GM10248 (cell line): ENCODE data around the gene CA5A.
"Not testable (repeated sequence)": the region's sequence is repeated elsewhere in the genome, so short reads cannot be mapped to it uniquely, and the experiment has no call there.

Experiments used
- CTCF ChIA-PET: fragments of 300-600 bp; sonication (Branson Sonifier 250); formaldehyde crosslinking; extraction: SDS; loops from one replicate; lab custom pipeline; 2021; ENCODE audit warnings: antibody characterized with exemption; lab: Yijun Ruan, JAX
- POLR2A ChIA-PET: fragments of 350-650 bp; sonication (Branson Sonifier 250); formaldehyde crosslinking; extraction: SDS; loops from one replicate; lab custom pipeline; 2020; ENCODE audit warnings: antibody characterized with exemption; lab: Yijun Ruan, JAX
- DNase-seq: peaks from one replicate; pipeline ENCODE4 v3.0.0; 2012; ENCODE audit errors: extremely low spot score
- TF ChIP-seq, protein P1 (sequence below): IDR thresholded peaks from 2 replicates; pipeline ENCODE4 v1.5.1; 2012; ENCODE audit warnings: mild to moderate bottlenecking, low read depth; ENCODE audit errors: extremely low read depth, missing control alignments, control extremely low read depth

CA5A gene

GRCh38 chr16:87895641-87896141 lies 40.6 kb downstream of the CA5A start:
- DNase-seq = peak; percentile 70
- CTCF ChIA-PET = interaction anchor here (0.6 to 2.9 kb wide), 11 partner anchors 9 to 192 kb away, joined by 3 to 11 read pairs (median 3); no protein-coding TSS in a partner anchor
- POLR2A ChIA-PET = interaction anchor here (0.6 to 1.2 kb wide), 3 partner anchors 21 to 887 kb away, joined by 3 to 4 read pairs (median 4); partner anchors contain the start of gene SLC7A5

GRCh38 chr16:87894005-87894404 lies 42.3 kb downstream of the CA5A start:
- POLR2A ChIA-PET, DNase-seq: not testable (repeated sequence)
- CTCF ChIA-PET = interaction anchor here (1.1 to 2.9 kb wide), 2 partner anchors 18 to 115 kb away, joined by 3 to 11 read pairs; no protein-coding TSS in a partner anchor

More at GRCh38 chr16:87895641-87896141, 40.6 kb downstream of the CA5A start:
- TF ChIP-seq, protein P1, sequence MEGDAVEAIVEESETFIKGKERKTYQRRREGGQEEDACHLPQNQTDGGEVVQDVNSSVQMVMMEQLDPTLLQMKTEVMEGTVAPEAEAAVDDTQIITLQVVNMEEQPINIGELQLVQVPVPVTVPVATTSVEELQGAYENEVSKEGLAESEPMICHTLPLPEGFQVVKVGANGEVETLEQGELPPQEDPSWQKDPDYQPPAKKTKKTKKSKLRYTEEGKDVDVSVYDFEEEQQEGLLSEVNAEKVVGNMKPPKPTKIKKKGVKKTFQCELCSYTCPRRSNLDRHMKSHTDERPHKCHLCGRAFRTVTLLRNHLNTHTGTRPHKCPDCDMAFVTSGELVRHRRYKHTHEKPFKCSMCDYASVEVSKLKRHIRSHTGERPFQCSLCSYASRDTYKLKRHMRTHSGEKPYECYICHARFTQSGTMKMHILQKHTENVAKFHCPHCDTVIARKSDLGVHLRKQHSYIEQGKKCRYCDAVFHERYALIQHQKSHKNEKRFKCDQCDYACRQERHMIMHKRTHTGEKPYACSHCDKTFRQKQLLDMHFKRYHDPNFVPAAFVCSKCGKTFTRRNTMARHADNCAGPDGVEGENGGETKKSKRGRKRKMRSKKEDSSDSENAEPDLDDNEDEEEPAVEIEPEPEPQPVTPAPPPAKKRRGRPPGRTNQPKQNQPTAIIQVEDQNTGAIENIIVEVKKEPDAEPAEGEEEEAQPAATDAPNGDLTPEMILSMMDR = no peak

DNA sequence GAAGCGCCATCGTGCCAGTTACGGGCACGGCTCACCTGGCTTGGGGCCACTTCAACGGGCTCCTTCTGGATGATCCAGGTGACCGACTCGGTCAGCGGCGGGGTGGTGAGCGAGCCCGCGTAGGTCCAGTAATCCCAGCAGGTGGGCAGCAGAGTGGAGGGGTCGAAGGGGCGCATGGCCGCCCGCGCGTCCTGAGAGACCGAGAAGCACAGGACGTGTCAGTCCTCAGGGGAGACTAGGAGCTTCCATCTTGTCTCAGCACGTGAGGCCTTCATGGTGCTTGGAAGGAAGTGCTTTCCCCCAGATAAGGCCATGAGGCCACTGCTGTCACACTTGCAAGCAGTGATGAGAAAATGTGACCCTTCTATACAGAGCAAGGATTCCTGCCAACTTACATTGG lies 44.6 kb downstream of the CA5A start:
- DNase-seq = no peak
- POLR2A ChIA-PET = no interaction called here

DNA sequence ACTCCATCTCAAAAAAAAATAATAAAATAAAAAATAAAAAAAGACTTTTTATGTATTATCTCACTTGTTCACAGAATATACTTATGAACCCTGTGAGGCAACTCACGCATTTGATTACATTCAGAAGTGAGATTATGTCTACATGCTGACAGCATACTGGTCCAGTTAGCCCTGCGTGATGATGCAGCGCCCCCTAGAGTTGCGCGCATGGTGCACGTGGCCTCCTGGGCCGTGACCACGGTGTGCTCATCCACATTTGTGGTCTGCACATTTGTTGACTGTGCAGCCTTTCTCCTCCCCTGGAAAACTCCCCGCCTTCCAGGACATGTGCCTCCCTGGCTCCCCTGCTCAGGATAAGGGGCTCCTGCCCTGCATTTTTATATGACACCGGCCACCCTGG lies 46.6 kb downstream of the CA5A start:
- POLR2A ChIA-PET, DNase-seq: not testable (repeated sequence)
- TF ChIP-seq, protein P1 = peak; percentile 16
- CTCF ChIA-PET = interaction anchor here (1.0 to 1.8 kb wide), 3 partner anchors 14 to 121 kb away, joined by 4 read pairs; no protein-coding TSS in a partner anchor

More for the DNA sequence above, 44.6 kb downstream of the CA5A start:
- TF ChIP-seq, protein P1 = no peak
- CTCF ChIA-PET = interaction anchor here (1.0 to 1.6 kb wide), 2 partner anchors 20 to 113 kb away, joined by 3 to 5 read pairs; no protein-coding TSS in a partner anchor

- CTCF ChIA-PET = interaction anchor here (1.7 kb wide), 1 partner anchor 13 kb away, joined by 4 read pairs; no protein-coding TSS in a partner anchor
- DNase-seq, POLR2A ChIA-PET: not testable (repeated sequence)
These were observed 48.0 kb downstream of the CA5A start for GRCh38 chr16:87888346-87888745.

DNA sequence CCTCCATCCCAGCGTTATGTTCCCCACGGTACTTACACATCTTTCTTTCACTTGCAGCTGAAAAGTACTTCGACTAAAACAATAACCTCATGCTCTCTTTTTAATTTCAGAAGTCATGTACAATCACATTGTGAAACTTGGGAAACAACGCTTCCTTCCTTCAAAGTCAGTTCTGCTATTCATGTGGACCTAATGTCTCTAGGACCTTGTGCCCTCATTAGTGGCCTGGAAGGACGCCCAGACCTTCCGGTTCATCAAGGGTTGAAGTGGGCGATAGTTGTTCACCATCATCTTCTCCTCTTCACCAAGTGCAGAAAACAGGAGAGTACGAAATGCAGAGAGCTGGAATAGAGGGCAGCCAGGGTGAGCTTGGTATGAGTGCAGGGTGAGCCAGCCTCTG lies 48.4 kb downstream of the CA5A start:
- POLR2A ChIA-PET, DNase-seq: not testable (repeated sequence)
- CTCF ChIA-PET = interaction anchor here (2.7 kb wide), 1 partner anchor 17 kb away, joined by 6 read pairs; no protein-coding TSS in a partner anchor

GRCh38 chr16:87885371-87885967 lies 50.9 kb downstream of the CA5A start:
- CTCF ChIA-PET = interaction anchor here (1.7 to 2.7 kb wide), 2 partner anchors 10 to 14 kb away, joined by 4 to 6 read pairs; no protein-coding TSS in a partner anchor
- DNase-seq, POLR2A ChIA-PET: not testable (repeated sequence)

DNA sequence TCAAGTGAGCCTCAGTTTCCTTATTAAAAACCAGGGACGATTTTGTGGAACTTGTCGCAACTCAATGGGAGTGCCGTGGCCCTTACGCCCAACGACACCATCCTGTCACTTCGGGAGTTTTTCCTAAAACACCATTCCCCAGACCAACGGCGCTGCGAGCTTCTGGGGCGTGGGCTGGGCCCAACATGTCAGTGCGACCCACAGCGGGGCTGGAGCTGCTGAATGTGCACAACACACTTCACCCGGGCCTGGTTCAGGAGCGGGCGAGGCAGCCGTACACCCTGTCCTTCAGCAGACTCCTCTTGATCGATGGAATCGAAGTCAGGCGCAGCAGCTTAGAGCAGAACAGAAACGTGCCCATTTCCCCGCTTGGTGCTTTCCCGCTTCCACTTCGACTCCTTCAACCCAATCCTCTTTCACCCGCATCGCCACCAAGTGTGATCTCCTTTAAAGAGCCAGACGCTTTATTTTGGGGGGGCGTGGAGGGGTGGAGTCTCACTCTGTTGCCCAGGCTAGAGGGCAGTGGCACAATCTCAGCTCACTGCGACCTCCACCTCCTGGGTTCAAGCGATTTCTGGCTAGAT lies 53.8 kb downstream of the CA5A start:
- TF ChIP-seq, protein P1 = no peak
- CTCF ChIA-PET = interaction anchor here (0.6 to 3.0 kb wide), 3 partner anchors 11 to 103 kb away, joined by 3 to 13 read pairs (median 3); no protein-coding TSS in a partner anchor
- no peak for DNase-seq
- POLR2A ChIA-PET = interaction anchor here (0.6 kb wide), 1 partner anchor 682 kb away, joined by 3 read pairs; no protein-coding TSS in a partner anchor
